HEK293 (cell line): ENCODE results near the gene CD177.
"Not testable (repeated sequence)": the region's sequence is repeated elsewhere in the genome, so short reads cannot be mapped to it uniquely, and the experiment has no call there.

Source experiments
- CTCF ChIA-PET: fragments of 350-600 bp; formaldehyde crosslinking; extraction: SDS; loops from one replicate; lab custom pipeline; 2021; ENCODE audit warnings: antibody characterized with exemption; lab: Yijun Ruan, JAX
- POLR2A ChIA-PET: fragments of 300-600 bp; formaldehyde crosslinking; extraction: SDS; loops from one replicate; lab custom pipeline; 2020; ENCODE audit warnings: antibody characterized with exemption, inconsistent platforms; lab: Yijun Ruan, JAX
- H3K27ac ChIP-seq: fragments of 200-500 bp; sonication (Bioruptor generic); 2 replicates; pipeline ENCODE4 v1.5.1; 2014; ENCODE audit warnings: low read depth, low read length, control low read depth, inconsistent platforms; ENCODE audit errors: extremely low read depth
- H3K36me3 ChIP-seq, 2 experiments: fragments of 200-500 bp in 1 of 2; sonication (Bioruptor generic) in 1 of 2; 1 replicate in 1 of 2; 2 replicates in 1 of 2; pipeline ENCODE4 v1.5.1; 2014 to 2017; ENCODE audit warnings: inconsistent platforms in 2 of 2, low read length in 2 of 2; ENCODE audit not compliant: control insufficient read depth in 2 of 2, insufficient read depth in 1 of 2
- H3K4me1 ChIP-seq: fragments of 200-500 bp; sonication (Bioruptor generic); 2 replicates; pipeline ENCODE4 v1.5.1; 2014; ENCODE audit warnings: mild to moderate bottlenecking, low read length, inconsistent platforms; ENCODE audit not compliant: control insufficient read depth, insufficient read depth
- H3K4me3 ChIP-seq: 2 replicates; pipeline ENCODE4 v1.5.1; 2011; ENCODE audit warnings: low read depth, mild to moderate bottlenecking, control low read depth, low read length, moderate library complexity
- H3K9me3 ChIP-seq: fragments of 200-500 bp; sonication (Bioruptor generic); 2 replicates; pipeline ENCODE4 v1.5.1; 2014; ENCODE audit warnings: low read depth, low read length, inconsistent platforms; ENCODE audit not compliant: control insufficient read depth, insufficient read depth
- GLIS1 ChIP-seq: fragments of 450-650 bp; formaldehyde crosslinking; IDR thresholded peaks from 2 replicates; pipeline ENCODE4 v1.5.1; 2016; ENCODE audit warnings: missing biosample characterization, missing genetic modification characterization
- MYNN ChIP-seq: fragments of 450-650 bp; formaldehyde crosslinking; IDR thresholded peaks from 2 replicates; pipeline ENCODE4 v1.5.1; 2016; ENCODE audit warnings: missing biosample characterization, missing genetic modification characterization, borderline replicate concordance
- SALL2 ChIP-seq: fragments of 450-650 bp; formaldehyde crosslinking; IDR thresholded peaks from 2 replicates; pipeline ENCODE4 v1.5.0; 2017; ENCODE audit warnings: missing biosample characterization, mild to moderate bottlenecking, missing genetic modification characterization, borderline replicate concordance
- ZBTB21 ChIP-seq: fragments of 450-650 bp; formaldehyde crosslinking; IDR thresholded peaks from 2 replicates; pipeline ENCODE4 v1.5.1; 2017; ENCODE audit warnings: missing biosample characterization, missing genetic modification characterization
- ZNF354C ChIP-seq: fragments of 450-650 bp; formaldehyde crosslinking; IDR thresholded peaks from 2 replicates; pipeline ENCODE4 v1.5.1; 2016; ENCODE audit warnings: missing biosample characterization, missing genetic modification characterization, low read depth, borderline replicate concordance
- ZNF544 ChIP-seq: fragments of 450-650 bp; formaldehyde crosslinking; IDR thresholded peaks from 2 replicates; pipeline ENCODE4 v1.5.0; 2017; ENCODE audit warnings: missing biosample characterization, missing genetic modification characterization
- ZNF558 ChIP-seq: fragments of 450-650 bp; formaldehyde crosslinking; IDR thresholded peaks from 2 replicates; pipeline ENCODE4 v1.5.1; 2016; ENCODE audit warnings: missing biosample characterization, missing genetic modification characterization
- ZNF623 ChIP-seq: fragments of 450-650 bp; formaldehyde crosslinking; IDR thresholded peaks from 2 replicates; pipeline ENCODE4 v1.5.1; 2016; ENCODE audit warnings: missing biosample characterization, missing genetic modification characterization
- ZNF701 ChIP-seq: fragments of 450-650 bp; formaldehyde crosslinking; IDR thresholded peaks from 2 replicates; pipeline ENCODE4 v1.5.1; 2016; ENCODE audit warnings: missing biosample characterization, missing genetic modification characterization
- ZNF791 ChIP-seq: fragments of 450-650 bp; formaldehyde crosslinking; IDR thresholded peaks from 2 replicates; pipeline ENCODE4 v1.5.1; 2016; ENCODE audit warnings: missing biosample characterization, missing genetic modification characterization
- TF ChIP-seq, protein P1 (sequence below): fragments of 450-650 bp; formaldehyde crosslinking; IDR thresholded peaks from 2 replicates; pipeline ENCODE4 v1.5.1; 2017; ENCODE audit warnings: missing biosample characterization, missing genetic modification characterization
- TF ChIP-seq, protein P2 (sequence below): fragments of 450-650 bp; formaldehyde crosslinking; IDR thresholded peaks from 2 replicates; pipeline ENCODE4 v1.5.1; 2016; ENCODE audit warnings: missing biosample characterization, missing genetic modification characterization
- TF ChIP-seq, protein P3 (sequence below): fragments of 450-650 bp; formaldehyde crosslinking; conservative IDR thresholded peaks from 2 replicates; pipeline ENCODE4 v1.5.1; 2016; ENCODE audit warnings: low read depth, missing biosample characterization, missing genetic modification characterization
- TF ChIP-seq, protein P4 (sequence below): IDR thresholded peaks from 2 replicates; pipeline ENCODE4 v1.6.1; 2011; ENCODE audit warnings: mild to moderate bottlenecking, low read depth, low read length, borderline replicate concordance

Gene CD177

DNA sequence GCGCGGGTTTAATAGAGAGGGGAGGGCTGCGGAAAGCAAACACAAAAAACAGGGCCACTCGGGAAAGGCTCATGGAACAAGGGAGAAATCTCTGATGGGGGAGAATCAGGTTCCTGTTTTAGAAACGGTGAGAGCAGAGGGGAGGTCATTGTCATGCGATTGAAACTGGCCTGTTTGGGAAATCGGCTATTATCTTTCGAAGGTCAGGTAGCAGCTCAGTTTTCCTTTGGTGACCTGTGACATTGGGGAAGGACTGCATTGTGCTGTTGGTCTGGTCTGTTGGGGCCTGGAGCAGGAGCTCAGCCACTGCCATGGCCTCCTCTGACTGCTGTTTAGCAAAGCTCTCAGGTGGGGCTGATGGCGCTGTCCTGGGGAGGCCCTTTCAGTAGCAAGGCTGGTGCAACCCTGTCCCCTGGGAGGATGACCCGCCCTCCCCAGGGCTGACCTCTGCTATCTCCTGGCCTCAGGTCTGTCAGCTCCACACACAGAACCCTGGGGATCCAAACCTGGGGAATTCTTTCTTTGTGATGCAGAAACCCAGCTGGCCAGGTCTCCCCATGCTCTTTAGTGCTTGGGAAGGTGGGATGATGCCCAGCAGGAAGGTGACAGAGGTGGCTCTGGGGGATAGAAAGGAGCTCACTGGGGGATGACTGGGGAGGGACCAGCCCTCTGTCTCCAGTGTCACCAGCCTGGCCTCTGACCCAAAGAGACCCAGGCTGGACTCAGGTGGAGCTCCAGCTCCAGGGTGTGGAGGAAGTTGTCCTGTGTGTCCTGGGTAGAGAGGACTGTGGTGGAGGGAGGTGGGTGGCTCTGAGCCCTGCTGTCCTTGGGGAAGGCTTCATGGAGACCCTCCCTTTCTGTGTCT lies 21.2 kb upstream of the CD177 start:
- CTCF ChIA-PET: interaction anchor here (0.5 to 3.6 kb wide), 41 partner anchors 11 to 1105 kb away, joined by 3 to 68 read pairs (median 3); no protein-coding TSS in a partner anchor
- no peaks in the 10 kb centered on the region; a peak in 1 of 3 replicates for H3K36me3 ChIP-seq
- POLR2A ChIA-PET: interaction anchor here (0.6 kb wide), 1 partner anchor 21 kb away, joined by 3 read pairs; no protein-coding TSS in a partner anchor
- no peak overlapping the region for H3K27ac ChIP-seq
- no peak overlapping the region for H3K4me3 ChIP-seq
- H3K4me1 ChIP-seq: no peaks in the 10 kb centered on the region
- TF ChIP-seq GLIS1 (tag by site-specific recombination): peak; percentile 95
- no peak for TF ChIP-seq ZBTB21 (tag by site-specific recombination)
- no peaks in the 10 kb centered on the region for H3K9me3 ChIP-seq

DNA sequence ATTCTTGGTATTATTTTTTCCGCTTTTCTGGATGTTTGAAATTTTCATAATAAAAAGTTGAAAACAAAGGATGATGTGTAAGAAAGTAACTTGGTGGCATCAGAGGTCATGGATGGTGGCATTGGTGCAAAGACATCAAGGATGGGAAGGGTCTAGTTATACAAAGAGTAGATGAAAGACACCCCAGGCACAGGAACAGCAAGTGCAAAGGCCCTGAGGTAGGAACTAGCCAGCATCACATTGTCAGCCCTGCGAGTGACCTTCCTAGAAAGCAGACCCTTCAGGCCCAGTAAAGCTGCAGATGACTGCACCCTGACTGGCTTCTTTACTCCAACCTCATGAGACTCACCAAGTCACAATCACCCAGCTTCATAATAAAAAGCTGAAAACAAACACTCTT lies 17.0 kb upstream of the CD177 start:
- H3K27ac ChIP-seq, H3K4me3 ChIP-seq, H3K36me3 ChIP-seq, H3K9me3 ChIP-seq, POLR2A ChIA-PET: not testable (repeated sequence)
- CTCF ChIA-PET: interaction anchor here (0.6 kb wide), 1 partner anchor 11 kb away, joined by 3 read pairs; no protein-coding TSS in a partner anchor
- H3K4me1 ChIP-seq: peaks cover 18% of the 10 kb centered on the region
- peak; percentile 92 for TF ChIP-seq ZNF623
- TF ChIP-seq, protein P1, sequence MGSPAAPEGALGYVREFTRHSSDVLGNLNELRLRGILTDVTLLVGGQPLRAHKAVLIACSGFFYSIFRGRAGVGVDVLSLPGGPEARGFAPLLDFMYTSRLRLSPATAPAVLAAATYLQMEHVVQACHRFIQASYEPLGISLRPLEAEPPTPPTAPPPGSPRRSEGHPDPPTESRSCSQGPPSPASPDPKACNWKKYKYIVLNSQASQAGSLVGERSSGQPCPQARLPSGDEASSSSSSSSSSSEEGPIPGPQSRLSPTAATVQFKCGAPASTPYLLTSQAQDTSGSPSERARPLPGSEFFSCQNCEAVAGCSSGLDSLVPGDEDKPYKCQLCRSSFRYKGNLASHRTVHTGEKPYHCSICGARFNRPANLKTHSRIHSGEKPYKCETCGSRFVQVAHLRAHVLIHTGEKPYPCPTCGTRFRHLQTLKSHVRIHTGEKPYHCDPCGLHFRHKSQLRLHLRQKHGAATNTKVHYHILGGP (tag by site-specific recombination): peak; percentile 36; the same call in 1 of the 2 replicates

DNA sequence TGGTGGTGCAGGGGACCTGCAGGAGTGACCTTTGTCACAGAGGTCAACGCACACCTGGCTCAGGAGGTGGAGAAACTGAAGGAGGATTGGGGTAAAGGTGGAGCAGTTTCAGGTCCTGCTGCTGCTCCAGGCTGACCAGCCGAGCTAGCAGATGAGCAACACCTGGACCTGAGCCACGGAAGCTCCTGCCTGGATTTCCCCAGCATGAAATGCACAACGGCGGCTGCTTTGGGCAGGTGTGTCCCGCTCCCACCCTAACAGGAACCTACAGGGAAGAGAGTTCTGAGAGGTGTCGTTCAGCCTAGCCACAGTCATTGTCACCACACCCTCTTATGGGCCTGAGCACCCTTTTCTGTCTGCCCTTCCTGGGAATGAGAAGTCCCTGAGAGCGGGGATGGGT lies 15.7 kb upstream of the CD177 start:
- CTCF ChIA-PET: interaction anchor here (1.0 to 1.2 kb wide), 2 partner anchors 129 to 263 kb away, joined by 4 read pairs; no protein-coding TSS in a partner anchor

More for the DNA sequence above, 15.7 kb upstream of the CD177 start:
- H3K4me3 ChIP-seq: no peak overlapping the region
- POLR2A ChIA-PET: no interaction called here
- H3K4me1 ChIP-seq: peaks cover 30% of the 10 kb centered on the region
- TF ChIP-seq, protein P2, sequence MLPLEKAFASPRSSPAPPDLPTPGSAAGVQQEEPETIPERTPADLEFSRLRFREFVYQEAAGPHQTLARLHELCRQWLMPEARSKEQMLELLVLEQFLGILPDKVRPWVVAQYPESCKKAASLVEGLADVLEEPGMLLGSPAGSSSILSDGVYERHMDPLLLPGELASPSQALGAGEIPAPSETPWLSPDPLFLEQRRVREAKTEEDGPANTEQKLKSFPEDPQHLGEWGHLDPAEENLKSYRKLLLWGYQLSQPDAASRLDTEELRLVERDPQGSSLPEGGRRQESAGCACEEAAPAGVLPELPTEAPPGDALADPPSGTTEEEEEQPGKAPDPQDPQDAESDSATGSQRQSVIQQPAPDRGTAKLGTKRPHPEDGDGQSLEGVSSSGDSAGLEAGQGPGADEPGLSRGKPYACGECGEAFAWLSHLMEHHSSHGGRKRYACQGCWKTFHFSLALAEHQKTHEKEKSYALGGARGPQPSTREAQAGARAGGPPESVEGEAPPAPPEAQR (tag by site-specific recombination): no peak
- TF ChIP-seq ZNF791 (no peak), SALL2 (tag by site-specific recombination) (no peak), ZNF354C (tag by site-specific recombination) (no peak), ZNF544 (no peak), ZNF558 (no peak), MYNN (tag by site-specific recombination) (no peak), ZNF701 (tag by site-specific recombination) (no peak)
- TF ChIP-seq, protein P3, sequence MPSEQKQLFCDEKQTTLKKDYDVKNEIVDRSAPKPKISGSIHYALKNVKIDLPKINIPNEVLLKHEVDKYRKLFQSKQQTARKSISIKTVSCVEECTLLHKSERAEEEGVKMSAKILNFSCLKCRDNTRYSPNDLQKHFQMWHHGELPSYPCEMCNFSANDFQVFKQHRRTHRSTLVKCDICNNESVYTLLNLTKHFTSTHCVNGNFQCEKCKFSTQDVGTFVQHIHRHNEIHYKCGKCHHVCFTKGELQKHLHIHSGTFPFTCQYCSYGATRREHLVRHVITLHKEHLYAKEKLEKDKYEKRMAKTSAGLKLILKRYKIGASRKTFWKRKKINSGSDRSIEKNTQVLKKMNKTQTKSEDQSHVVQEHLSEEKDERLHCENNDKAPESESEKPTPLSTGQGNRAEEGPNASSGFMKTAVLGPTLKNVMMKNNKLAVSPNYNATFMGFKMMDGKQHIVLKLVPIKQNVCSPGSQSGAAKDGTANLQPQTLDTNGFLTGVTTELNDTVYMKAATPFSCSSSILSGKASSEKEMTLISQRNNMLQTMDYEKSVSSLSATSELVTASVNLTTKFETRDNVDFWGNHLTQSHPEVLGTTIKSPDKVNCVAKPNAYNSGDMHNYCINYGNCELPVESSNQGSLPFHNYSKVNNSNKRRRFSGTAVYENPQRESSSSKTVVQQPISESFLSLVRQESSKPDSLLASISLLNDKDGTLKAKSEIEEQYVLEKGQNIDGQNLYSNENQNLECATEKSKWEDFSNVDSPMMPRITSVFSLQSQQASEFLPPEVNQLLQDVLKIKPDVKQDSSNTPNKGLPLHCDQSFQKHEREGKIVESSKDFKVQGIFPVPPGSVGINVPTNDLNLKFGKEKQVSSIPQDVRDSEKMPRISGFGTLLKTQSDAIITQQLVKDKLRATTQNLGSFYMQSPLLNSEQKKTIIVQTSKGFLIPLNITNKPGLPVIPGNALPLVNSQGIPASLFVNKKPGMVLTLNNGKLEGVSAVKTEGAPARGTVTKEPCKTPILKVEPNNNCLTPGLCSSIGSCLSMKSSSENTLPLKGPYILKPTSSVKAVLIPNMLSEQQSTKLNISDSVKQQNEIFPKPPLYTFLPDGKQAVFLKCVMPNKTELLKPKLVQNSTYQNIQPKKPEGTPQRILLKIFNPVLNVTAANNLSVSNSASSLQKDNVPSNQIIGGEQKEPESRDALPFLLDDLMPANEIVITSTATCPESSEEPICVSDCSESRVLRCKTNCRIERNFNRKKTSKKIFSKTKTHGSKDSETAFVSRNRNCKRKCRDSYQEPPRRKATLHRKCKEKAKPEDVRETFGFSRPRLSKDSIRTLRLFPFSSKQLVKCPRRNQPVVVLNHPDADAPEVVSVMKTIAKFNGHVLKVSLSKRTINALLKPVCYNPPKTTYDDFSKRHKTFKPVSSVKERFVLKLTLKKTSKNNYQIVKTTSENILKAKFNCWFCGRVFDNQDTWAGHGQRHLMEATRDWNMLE (tag by site-specific recombination): no peak
- TF ChIP-seq, protein P4, sequence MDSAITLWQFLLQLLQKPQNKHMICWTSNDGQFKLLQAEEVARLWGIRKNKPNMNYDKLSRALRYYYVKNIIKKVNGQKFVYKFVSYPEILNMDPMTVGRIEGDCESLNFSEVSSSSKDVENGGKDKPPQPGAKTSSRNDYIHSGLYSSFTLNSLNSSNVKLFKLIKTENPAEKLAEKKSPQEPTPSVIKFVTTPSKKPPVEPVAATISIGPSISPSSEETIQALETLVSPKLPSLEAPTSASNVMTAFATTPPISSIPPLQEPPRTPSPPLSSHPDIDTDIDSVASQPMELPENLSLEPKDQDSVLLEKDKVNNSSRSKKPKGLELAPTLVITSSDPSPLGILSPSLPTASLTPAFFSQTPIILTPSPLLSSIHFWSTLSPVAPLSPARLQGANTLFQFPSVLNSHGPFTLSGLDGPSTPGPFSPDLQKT: no peak
- TF ChIP-seq, all 188 proteins: peak for 0
- H3K9me3 ChIP-seq: no peaks in the 10 kb centered on the region
- no peaks in the 10 kb centered on the region; a peak in 1 of 3 replicates for H3K36me3 ChIP-seq
- H3K27ac ChIP-seq: no peak overlapping the region
